SU-DHL-6 (cell line): Measurements from ENCODE around the gene NTSR1.

Experiments
- H2AFZ ChIP-seq: fragments of 200-600 bp; sonication (generic); 2 replicates; pipeline ENCODE4 v1.6.1; 2014; ENCODE audit warnings: low read depth, mild to moderate bottlenecking, moderate library complexity, mixed read lengths, antibody characterized with exemption, low read length; ENCODE audit not compliant: severe bottlenecking
- H3F3A ChIP-seq: fragments of 200-600 bp; shearing (Covaris generic); 2 replicates; pipeline ENCODE4 v1.6.0; 2016; ENCODE audit warnings: antibody characterized with exemption, mild to moderate bottlenecking; ENCODE audit not compliant: insufficient read depth
- H3K27ac ChIP-seq: fragments of 200-600 bp; sonication (generic); 2 replicates; pipeline ENCODE4 v1.5.1; 2016; ENCODE audit warnings: low read depth, mild to moderate bottlenecking, low read length, moderate library complexity, mixed read lengths
- H3K27me3 ChIP-seq: fragments of 200-600 bp; sonication (generic), shearing (Covaris generic); 2 replicates; pipeline ENCODE4 v1.6.0; 2014; ENCODE audit warnings: mild to moderate bottlenecking, low read length
- H3K36me3 ChIP-seq: fragments of 200-600 bp; sonication (generic); 2 replicates; pipeline ENCODE4 v1.6.1; 2014; ENCODE audit warnings: mild to moderate bottlenecking, low read length, mixed read lengths
- H3K4me2 ChIP-seq: fragments of 300-600, 200-600 bp; shearing (Covaris generic), sonication (generic); 2 replicates; pipeline ENCODE4 v1.6.0; 2014; ENCODE audit warnings: low read length, low read depth, mild to moderate bottlenecking; ENCODE audit not compliant: poor library complexity, severe bottlenecking
- H3K4me3 ChIP-seq: fragments of 200-600 bp; sonication (generic); 2 replicates; pipeline ENCODE4 v1.5.1; 2014; ENCODE audit warnings: antibody characterized with exemption, low read length, mild to moderate bottlenecking, mixed read lengths; ENCODE audit not compliant: insufficient read depth, poor library complexity, severe bottlenecking
- H3K79me2 ChIP-seq: fragments of 200-600 bp; sonication (generic); 2 replicates; pipeline ENCODE4 v1.6.1; 2014; ENCODE audit warnings: mild to moderate bottlenecking, low read length, moderate library complexity; ENCODE audit not compliant: insufficient read depth
- H3K9ac ChIP-seq: fragments of 200-600 bp; sonication (generic); 2 replicates; pipeline ENCODE4 v1.7.0; 2014; ENCODE audit warnings: mild to moderate bottlenecking, low read length
- H3K9me2 ChIP-seq: fragments of 200-600 bp; sonication (generic); replicated peaks from 2 replicates; pipeline ENCODE4 v1.6.1; 2014; ENCODE audit warnings: low read length; ENCODE audit not compliant: insufficient read depth
- H3K9me3 ChIP-seq: fragments of 200-600 bp; sonication (generic); 2 replicates; pipeline ENCODE4 v1.6.1; 2014; ENCODE audit warnings: low read length, mixed read lengths; ENCODE audit not compliant: insufficient read depth
- H4K20me1 ChIP-seq: fragments of 200-600 bp; sonication (generic); 2 replicates; pipeline ENCODE4 v1.6.1; 2014; ENCODE audit warnings: low read depth, mild to moderate bottlenecking, antibody characterized with exemption, low read length, moderate library complexity, mixed read lengths
- CTCF ChIP-seq: fragments of 200-600 bp; sonication (generic); IDR thresholded peaks from one replicate; pipeline ENCODE4 v1.5.1; 2017; ENCODE audit warnings: antibody characterized with exemption, mild to moderate bottlenecking, low read length, moderate library complexity; ENCODE audit not compliant: insufficient read depth, poor library complexity, severe bottlenecking
- EZH2phosphoT487 ChIP-seq: fragments of 200-600 bp; sonication (generic), shearing (Covaris generic); conservative IDR thresholded peaks from 2 replicates; pipeline ENCODE4 v1.6.1; 2018; ENCODE audit warnings: mild to moderate bottlenecking, antibody characterized with exemption, low read length, moderate library complexity, mixed read lengths

NTSR1 gene

GRCh38 chr20:62711703-62712101 is 3.1 kb downstream of the NTSR1 start:
- Histone ChIP-seq H3K4me2 (no peak overlapping the region), H3K27ac (no peak overlapping the region)

GRCh38 chr20:62712606-62713005 is 4.0 kb downstream of the NTSR1 start:
- Histone ChIP-seq H3K36me3 (no peaks in the 10 kb centered on the region), H3K27me3 (no peaks in the 10 kb centered on the region)

More at GRCh38 chr20:62711703-62712101, 3.1 kb downstream of the NTSR1 start:
- Histone ChIP-seq H3F3A (no peaks in the 10 kb centered on the region), H3K36me3 (no peaks in the 10 kb centered on the region), H4K20me1 (no peaks in the 10 kb centered on the region), H3K79me2 (no peaks in the 10 kb centered on the region), H2AFZ (no peak overlapping the region), H3K9me3 (no peaks in the 10 kb centered on the region), H3K27me3 (no peaks in the 10 kb centered on the region), H3K9me2 (no peaks in the 10 kb centered on the region), H3K4me3 (no peak overlapping the region), H3K9ac (no peak overlapping the region)
- TF ChIP-seq EZH2phosphoT487 = no peak
- TF ChIP-seq CTCF = no peak

GRCh38 chr20:62714006-62714405 is 5.4 kb downstream of the NTSR1 start:
- Histone ChIP-seq H3K79me2 (no peaks in the 10 kb centered on the region), H2AFZ (no peak overlapping the region), H3K36me3 (no peaks in the 10 kb centered on the region), H3K9me3 (no peaks in the 10 kb centered on the region), H3K9me2 (no peaks in the 10 kb centered on the region), H3K4me3 (no peak overlapping the region), H4K20me1 (no peaks in the 10 kb centered on the region), H3K27ac (no peak overlapping the region), H3K4me2 (no peak overlapping the region), H3K27me3 (no peaks in the 10 kb centered on the region), H3K9ac (no peak overlapping the region), H3F3A (no peaks in the 10 kb centered on the region)
- no peak for TF ChIP-seq CTCF
- TF ChIP-seq EZH2phosphoT487 = no peak

More at GRCh38 chr20:62712606-62713005, 4.0 kb downstream of the NTSR1 start:
- no peaks in the 10 kb centered on the region for H3K9me2 ChIP-seq
- no peaks in the 10 kb centered on the region for H3K79me2 ChIP-seq
- no peaks in the 10 kb centered on the region for H4K20me1 ChIP-seq
- no peak overlapping the region for H3K4me2 ChIP-seq
- H3K4me3 ChIP-seq = no peak overlapping the region
- H2AFZ ChIP-seq = no peak overlapping the region
- H3K9ac ChIP-seq = no peak overlapping the region
- TF ChIP-seq CTCF = no peak
- no peak for TF ChIP-seq EZH2phosphoT487
- H3K9me3 ChIP-seq = no peaks in the 10 kb centered on the region
- H3K27ac ChIP-seq = no peak overlapping the region
- H3F3A ChIP-seq = no peaks in the 10 kb centered on the region

GRCh38 chr20:62714799-62715198 is 6.2 kb downstream of the NTSR1 start:
- no peak for TF ChIP-seq EZH2phosphoT487
- TF ChIP-seq CTCF = no peak
- no peaks in the 10 kb centered on the region for H3K27me3 ChIP-seq
- no peaks in the 10 kb centered on the region for H3K9me2 ChIP-seq

More at GRCh38 chr20:62714799-62715198, 6.2 kb downstream of the NTSR1 start:
- no peak overlapping the region for H3K27ac ChIP-seq
- no peak overlapping the region for H3K4me3 ChIP-seq
- H3K79me2 ChIP-seq = no peaks in the 10 kb centered on the region
- H4K20me1 ChIP-seq = no peaks in the 10 kb centered on the region
- H3K36me3 ChIP-seq = no peaks in the 10 kb centered on the region
- H2AFZ ChIP-seq = no peak overlapping the region
- H3K9ac ChIP-seq = no peak overlapping the region
- no peaks in the 10 kb centered on the region for H3K9me3 ChIP-seq
- H3K4me2 ChIP-seq = no peak overlapping the region
- no peaks in the 10 kb centered on the region for H3F3A ChIP-seq
